Stimulated activated CD8-positive, alpha-beta memory T cell treated with anti-CD3 and anti-CD28 coated beads, Interleukin-15, amount 100 ng/mL, for 4 hours (primary cell): Measurements from ENCODE around the gene SPIRE2.
"Not testable (repeated sequence)": the region's sequence is repeated elsewhere in the genome, so short reads cannot be mapped to it uniquely, and the experiment has no call there.

Source experiments
- DNase-seq, 2 donors: peaks; one replicate each; pipeline ENCODE4 v3.0.0-alpha.2; 2020; ENCODE audit warnings: low read depth in 2 of 2

The SPIRE2 gene

DNA sequence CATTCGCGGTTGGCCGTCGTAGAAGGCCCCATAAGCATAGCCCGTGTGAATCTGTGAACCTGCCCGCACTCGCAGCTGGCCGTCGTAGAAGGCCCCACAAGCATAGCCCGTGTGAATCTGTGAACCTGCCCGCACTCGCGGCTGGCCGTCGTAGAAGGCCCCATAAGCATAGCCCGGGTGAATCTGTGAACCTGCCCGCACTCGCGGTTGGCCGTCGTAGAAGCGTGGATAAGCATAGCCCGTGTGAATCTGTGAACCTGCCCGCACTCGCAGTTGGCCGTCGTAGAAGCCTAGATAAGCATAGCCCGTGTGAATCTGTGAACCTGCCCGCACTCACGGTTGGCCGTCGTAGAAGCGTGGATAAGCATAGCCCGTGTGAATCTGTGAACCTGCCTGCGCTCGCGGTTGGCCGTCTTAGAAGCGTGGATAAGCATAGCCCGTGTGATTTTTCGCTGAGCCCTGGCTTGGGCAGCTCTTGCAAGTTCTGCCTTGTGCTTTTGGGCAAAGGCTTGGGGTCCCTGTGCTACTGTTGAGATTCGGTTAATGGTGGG is 6.6 kb downstream of the SPIRE2 start:
- not testable (repeated sequence) for DNase-seq

DNA sequence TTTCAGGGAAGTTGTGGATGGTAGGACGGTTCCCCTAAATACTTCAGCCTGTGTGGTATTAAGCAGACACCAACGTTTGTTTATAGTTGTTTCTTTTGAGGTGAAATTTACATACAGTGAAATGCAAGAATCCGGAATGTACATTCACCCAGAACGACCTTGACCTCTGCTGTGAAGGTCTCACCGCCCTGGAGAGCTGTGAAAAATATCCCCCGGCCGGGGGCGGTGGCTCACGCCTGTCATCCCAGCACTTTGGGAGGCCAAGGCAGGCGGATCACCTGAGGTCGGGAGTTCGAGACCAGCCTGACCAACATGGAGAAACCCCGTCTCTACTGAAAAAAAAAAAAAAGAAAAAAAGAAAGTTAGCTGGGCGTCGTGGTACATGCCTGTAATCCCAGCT is 8.2 kb downstream of the SPIRE2 start:
- not testable (repeated sequence) for DNase-seq

DNA sequence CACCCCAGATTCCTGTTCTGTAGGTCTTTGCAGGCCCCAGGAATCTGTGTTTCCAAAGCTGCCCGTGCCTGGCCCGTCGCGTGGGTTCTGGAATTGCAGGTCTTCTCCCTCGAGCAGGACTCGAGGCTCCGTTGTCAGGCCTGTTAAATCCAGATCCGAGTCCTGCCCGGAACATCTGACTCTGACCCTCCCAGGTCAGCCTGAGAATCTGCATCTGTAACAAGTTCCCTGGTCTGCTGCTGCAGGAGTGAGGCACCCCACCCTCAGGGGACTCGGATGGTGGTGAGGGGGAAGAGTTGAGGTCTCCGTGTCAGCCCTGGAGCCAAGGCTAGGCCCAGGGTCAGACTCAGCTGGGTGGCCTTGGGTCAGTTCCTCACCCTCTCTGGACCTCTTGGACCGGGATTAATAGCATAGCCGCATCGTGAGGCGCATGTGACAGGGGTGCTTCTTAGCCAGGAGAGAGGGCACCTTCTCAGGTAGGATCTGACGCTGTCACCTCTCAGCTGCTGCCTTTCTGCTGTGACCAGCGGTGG is 8.8 kb downstream of the SPIRE2 start:
- DNase-seq: no peak

DNA sequence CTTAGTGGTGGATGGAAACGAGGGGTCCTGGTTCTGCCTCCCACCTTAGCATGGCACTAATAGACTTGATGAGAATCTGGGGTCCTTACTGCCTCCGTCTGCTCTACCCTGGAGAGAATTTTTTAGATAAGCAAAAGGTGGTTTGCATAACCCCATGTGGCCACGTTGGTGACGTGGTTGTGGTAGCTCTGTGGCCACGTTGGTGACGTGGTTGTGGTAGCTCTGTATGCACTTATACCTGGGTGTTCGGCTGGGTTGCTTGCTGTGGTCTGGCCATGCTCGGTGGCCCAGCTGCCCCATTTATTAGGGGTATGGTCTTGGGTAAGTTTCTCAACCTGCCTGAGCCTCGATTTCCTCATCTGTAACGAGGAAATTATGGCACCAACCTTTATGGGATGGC is 13.0 kb downstream of the SPIRE2 start:
- peak; percentile 35 to 43 for DNase-seq

DNA sequence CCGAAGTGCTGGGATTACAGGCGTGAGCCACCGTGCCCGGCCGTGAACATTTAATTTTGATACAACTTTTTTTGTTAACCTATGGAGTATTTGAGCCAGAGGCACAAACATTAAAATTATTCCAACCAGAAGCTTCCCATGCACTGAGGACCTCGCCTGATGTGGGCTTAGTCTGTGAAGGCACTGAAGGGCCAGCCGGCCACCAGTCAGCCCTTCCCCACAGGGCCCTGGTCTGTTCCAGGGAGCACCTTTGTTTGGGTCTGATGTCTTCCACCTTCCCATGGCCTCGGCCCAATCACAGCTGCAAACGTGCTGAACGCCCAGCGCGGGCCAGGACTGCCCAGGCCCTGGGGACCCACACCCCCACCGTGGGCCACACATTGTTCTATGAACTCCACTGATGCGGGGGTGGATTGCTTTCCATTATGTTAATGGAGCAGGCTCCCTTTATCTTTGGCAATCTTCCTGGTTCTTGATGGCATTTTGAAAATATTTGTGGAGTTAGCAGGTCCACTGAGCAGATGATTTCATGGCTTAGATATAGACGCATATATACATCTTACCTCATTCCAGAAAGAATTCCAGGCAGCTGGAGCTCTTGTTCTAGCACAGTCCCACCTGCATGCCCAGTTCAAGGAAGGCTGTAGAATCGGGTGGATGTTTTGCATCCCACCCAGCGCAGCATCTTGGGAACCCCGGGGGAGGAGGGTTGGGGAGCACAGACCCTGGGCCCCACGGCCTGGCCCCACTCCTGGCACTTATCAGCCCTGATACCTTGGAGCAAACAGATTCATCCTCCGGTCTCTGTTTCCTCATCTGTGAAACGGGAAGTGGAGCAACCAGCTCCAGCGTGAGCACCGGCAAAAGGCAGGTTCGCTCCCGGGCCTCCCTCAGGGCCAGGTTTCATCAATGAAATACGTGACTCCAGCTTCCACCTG is 14.5 kb downstream of the SPIRE2 start:
- DNase-seq: no peak

DNA sequence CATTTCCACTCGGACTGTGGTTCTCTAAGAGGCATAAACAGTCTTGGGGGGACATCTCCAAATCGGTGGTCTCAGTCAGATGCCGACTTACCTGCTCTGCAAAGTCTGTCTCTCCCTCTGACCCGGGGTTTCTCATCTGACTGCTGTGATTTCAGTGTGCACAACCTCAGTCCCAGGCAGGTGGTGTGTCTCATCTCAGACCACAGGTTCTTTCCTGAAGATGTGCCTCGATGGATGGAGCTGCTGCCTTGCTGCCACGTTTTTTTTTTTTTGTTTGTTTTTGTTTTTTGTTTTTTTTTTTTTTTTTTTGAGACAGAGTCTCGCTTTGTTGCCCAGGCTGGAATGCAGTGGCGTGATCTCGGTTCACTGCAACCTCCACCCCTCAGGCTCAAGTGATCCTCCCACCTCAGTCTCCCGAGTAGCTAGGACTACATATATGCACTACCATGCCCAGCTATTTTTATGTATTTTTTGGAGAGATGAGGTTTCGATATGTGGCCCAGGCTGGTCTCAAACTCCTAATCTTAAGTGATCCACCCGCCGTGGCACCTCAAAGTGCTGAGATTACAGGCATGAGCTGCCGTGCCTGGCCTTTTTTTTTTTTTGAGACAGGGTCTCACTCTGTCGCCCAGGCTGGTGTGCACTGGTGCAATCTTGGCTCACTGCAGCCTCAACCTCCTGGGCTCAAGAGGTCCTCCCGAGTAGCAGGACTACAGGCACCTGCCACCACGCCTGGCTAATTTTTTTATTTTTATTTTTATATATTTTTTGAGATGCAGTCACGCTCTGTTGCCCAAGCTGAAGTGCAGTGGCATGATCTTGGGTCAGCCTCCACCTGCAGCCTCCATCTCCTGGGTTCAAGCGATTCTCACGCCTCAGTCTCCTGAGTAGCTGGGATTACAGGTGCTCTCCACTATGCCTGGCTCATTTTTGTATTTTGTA is 15.4 kb downstream of the SPIRE2 start:
- no peak for DNase-seq

DNA sequence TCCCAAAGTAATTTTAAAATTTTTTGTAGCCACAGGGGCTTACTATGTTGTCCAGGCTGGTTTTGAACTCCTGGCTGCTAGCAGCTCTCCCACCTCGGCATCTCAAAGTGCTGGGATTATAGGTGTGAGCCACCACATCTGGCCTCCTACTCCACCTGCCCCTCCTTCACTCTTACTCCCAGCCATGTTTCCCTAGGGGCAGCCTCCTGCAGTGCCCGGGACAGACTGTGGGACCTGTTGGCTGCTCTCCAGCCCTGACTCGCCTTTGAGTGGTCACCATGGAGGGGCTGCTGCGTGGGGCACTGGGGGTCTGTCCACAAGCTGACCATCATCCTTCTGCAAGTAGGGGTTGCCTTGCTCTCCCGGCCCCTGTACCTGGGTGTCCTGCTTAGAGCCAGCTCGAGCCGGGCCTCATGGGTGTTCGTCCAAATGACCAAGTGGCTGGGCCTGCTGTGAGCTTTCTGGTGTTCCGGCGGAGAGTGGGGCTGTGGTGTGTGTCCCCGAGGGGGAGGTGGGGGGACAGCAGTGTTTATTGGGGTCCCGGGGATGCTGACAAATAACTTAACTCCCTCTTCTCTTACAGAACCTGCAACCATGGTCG is 16.6 kb downstream of the SPIRE2 start:
- no peak for DNase-seq

DNA sequence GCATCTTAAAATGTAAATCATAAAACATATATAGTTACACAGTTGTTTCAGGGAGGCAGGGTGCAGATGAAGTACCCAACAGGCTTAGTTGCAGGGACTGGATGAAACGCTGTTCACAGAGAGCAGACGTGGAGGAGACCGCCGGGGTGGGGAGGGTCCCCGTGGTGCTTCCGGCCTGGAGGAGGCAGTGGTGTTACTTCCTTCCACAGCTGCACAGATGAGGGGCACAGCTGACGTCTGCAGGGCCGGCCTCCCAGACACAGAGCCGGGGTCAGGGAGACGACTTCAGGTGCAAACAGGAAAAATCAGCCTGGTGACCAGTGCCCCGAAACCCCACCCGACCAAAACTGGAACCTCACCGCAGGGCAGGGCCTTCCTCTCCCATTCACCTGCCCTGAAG is 17.1 kb downstream of the SPIRE2 start:
- no peak for DNase-seq

DNA sequence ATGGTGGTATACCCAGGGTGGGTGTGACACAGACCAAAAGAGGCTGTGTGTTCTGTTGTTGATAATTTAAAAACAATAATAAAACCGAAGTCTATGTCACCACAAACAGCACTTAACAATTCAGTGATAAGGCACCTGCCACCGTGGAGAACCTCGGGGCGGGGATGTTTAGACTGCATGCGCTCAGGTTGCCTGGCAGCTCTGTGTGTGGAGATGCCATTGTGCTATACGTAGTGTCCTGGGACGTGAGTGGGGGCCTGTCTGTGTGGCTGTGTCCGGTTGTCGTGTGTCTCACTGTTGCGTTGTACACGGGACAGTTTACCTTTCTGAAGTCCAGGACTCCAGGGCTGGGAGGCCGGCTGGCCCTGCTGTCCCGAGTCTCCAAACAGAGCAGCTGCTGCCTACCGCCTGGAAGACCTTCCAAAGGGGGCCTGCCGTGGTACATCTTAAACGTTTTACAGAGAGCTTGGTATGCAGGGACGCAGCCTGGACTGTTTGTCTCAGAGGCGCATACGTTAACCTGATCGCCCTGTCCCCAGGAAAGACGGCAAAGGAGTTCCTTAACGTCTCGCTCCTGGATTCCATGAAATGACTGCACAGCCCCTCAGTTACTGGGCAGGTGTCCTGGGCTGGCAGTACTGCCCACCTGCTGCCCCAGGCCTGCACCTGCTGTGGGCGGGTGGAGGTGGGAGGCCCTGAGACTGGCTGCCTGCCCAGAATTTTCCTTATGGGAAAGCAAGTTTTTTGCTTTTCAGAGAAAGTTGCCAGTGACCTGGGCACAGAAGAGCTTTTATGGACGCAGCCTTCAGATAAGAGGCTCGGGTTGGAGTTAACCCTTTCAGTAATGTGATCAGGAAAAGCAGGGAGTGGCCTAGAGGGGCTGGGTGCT is 19.0 kb downstream of the SPIRE2 start:
- DNase-seq: no peak

DNA sequence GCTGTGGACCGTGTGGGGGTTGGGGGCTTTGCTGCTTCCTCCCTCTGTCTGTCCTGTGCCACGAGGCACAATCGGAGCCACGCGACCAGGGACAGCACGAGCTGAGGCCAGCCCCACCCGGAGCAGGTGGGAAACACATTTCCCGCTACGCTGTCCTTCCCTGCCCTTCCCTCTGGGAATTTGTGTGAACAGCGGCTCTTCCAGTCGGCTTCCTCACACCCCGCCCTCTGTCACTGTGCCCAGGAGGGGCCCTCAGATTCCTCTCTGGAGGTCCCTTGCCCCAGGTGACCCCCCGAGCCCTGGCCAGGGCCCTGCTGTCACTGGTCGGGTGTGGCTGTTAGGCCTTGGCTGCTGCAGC is 19.6 kb downstream of the SPIRE2 start:
- no peak for DNase-seq

DNA sequence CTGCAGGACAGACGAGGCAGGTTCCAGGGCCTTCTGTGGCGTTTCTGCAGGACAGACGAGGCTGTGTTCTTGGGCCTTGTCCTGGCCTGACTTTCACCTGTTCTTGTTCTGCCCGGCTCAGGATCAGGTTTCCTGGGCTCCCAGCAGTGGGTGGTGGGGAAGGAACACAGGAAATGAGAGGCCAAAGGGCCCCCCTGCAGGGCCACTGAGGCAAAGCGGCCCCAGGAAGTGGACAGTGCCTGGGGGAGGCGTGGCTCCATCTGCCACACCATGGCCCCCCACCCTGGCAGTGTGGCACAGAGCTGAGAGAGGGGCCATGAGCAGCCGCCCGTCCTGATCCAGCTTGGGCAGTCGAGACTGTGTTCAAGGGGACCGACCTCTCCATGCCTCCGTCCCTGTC is 20.7 kb downstream of the SPIRE2 start:
- DNase-seq: no peak

DNA sequence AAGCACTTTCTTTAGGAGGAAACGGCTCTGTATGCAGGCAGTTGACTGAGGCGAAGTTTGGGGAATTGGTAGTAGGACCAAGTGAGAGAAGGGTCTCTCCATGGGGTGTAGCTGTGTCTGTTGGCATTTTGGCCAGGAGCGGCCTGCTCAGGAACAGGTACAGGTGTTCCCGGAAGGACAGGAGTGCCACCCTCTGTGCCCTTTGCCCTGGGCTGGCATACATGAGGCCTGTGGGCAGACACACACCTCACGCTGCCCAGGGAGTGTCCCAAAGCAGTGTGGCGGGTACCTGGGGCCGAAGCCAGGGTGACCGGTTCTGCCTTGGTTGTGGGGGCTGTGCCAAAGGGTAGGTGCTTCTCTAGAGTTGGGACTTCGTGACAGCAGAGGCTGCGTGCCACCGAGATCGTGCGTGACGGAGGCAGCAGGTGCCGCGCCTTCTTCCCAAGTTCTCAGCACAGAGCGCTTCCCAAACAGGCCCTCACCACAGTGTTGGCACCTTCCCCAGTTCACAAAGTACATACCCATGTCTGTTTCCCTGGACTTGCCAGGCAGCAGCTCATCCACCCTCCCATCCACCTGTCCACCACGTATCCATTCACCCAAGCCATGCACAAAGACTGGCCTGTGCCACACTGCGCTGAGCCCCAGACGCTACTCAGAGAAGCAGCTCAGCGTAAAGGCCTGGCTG is 25.2 kb downstream of the SPIRE2 start:
- no peak for DNase-seq

DNA sequence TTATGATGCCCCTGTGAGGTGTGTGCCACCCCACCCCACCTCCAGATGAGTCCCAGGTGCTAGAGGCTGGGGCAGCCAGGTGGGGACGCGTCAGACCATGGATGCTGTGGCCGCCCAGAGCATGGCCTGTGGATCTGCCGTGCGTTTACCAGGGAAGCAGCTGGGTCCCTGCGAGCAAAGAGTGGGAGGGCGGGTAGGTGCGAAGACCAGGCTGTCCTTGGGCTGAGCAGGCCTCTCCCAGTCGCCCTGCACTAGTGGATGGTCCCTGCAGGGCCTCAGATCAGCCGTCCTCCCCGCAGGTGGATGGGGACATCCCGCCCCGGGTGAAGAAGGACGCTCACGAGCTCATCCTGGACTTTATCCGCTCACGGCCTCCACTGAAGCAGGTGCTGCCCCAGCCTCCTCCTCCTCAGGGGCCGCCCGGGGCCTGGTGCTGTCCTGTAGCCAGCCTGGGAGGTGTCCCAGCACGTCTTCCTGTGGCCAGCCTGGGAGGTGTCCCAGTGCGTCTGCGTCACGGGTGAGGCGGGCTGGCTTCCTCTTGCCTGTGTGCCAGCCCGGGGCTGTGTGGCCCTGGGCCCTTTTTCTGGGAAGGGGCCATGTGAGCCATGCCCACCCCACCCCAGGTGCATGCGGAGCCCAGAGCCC is 27.1 kb downstream of the SPIRE2 start:
- DNase-seq: no peak

DNA sequence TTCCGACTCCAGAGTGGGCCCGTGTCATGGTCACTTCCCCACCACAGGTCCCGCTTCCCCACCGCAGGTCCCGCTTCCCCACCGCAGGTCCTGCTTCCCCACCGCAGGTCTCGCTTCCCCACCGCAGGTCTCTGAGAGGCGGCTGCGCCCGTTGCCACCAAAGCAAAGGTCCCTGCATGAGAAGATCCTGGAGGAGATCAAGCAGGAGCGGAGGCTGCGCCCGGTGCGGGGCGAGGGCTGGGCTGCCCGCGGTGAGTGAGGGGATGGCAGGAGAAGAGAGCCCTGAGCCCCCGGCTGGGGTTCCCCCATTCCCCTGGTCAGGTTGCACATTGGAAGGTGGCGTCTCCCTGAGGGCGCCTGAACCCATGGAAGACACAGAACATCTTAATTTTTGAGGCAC is 27.7 kb downstream of the SPIRE2 start:
- DNase-seq: no peak

DNA sequence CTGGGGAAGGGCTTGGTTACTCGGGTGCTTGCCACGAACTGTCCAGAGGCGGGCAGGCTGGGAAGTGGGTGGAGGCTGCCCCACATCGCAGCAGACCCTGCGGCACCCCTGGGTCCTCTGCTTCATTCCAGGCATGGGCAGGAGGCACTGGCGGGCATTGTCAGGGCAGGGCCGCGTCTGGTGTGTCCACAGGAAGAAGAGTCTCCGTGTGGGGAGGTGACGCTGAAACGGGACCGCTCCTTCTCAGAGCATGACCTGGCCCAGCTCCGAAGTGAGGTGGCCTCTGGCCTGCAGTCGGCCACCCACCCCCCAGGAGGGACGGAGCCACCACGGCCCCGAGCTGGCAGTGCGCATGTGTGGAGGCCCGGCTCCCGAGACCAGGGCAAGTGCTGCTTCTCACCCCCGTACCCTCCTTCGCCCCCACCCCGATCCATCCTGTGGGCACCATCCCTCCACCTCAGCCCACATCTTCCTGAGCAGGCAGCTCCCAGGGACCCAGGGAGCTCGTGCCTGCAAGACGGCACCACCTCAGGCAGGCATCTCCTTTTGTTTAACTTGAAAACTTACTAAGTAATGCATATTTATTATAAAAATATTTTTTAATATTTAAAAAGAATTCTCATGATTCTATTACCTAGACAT is 30.8 kb downstream of the SPIRE2 start:
- no peak for DNase-seq

DNA sequence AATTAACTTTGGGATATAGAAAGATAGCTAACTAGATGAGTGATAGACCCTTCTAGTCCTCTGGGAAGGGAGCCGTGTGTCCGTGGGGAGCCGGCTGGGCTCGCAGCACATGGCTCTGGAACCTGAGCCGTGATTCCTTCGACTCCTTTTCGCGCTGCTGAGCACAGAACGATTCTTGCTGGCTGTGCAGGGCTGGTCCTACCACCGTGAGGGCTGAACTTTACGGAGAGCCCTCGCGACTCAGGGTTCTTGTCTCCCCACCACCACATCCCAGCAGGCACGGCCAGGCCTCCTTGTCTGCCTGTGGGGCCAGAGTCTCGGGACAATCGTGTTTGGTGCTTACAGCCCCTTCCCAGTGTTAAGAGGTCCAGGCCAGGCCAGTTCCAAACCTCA is 31.3 kb downstream of the SPIRE2 start:
- no peak for DNase-seq

DNA sequence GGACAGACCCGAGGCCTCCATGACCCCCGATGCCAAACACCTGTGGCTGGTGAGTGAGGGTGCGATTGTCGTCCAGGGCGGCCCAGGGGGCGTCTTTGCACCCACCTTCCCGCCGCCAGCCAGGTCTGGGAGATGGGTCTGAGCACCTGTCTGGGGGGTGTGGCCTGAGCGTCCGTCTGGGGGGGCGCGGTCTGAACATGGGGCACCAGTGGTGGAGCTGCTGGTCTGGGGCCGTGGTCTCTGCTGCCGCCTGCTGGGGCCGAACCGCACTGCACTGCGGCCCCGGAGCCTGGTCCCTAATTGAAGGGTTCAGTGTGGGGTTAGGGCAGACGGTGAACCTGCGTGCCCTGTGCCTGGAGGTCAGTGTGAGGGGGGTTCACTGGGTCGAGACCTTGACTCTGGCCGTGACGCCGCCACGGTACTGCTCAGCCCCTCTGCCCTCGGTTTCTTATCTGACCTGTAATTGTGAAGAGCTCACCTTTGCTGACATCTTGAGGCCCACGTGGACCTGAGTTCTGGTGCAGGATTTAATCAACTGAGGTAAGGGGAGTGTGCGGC is 32.6 kb downstream of the SPIRE2 start:
- DNase-seq: peak; percentile 34 to 46

DNA sequence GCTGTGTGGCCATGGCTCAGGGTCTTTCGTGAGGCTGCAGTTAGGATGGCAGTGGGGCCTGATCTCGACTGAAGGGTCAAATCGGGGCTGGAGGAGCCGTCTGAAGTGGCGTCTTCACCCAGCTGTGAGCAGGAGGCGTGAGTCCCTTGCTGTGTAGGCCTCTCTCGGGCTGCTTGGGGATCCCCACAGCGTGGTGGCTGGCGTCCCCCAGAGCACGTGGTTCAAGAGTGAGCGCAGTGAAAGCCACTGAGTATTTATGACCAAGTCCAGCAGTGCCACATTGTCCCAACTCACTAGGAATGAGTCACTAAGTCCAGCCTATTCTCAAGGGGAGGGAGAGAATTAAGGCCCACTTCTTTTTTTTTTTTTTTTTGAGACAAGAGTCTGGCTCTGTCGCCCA is 33.4 kb downstream of the SPIRE2 start:
- no peak for DNase-seq

DNA sequence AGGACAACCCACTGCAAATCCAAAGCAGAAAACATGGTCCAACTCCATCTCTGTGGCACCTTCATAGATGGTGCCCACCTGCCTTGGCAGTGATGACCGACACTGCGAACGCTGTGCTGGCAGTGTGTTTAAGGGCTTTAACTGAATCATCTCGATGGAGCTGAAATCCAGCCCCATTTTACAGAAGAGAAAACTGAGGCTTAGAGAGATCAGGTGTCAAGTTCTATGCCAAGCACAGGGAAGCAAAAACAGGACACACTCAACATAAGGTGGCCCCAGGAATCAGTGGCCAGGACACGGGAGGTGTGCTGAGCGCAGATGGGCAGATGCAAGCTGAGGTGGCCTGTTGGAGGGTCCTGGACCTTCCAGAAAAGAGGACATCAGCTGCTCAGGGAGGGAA is 34.5 kb downstream of the SPIRE2 start:
- no peak for DNase-seq
